Right lobe of liver (tissue), 6 donors: Measurements from ENCODE around the gene GDPD5. TPM values are rescaled to one million over a fixed set of nuclear protein-coding genes. Genes with fewer than 3 reads are reported as not detected.

Experiments
- ATAC-seq, 4 donors: fragments of 200-7000 bp; cut with Tn5 transposase; one replicate each; pipeline ENCODE4 v1.9.1; 2020; ENCODE audit warnings: mild to moderate bottlenecking in 4 of 4, moderate library complexity in 4 of 4
- DNase-seq, 3 donors: peaks; one replicate each; pipeline ENCODE4 v3.0.0-alpha.2; 2020
- H3K27ac ChIP-seq, 3 donors: fragments of 200-600 bp; one replicate each; pipeline ENCODE4 v1.8.0; 2022
- H3K27me3 ChIP-seq, 2 donors: fragments of 200-600 bp; one replicate each; pipeline ENCODE4 v1.8.0; 2022
- H3K36me3 ChIP-seq, 4 donors: fragments of 200-600 bp; sonication (generic) in 1 of 4; one replicate each; pipeline versions ENCODE4 v1.5.1 to v1.8.0; 2017 to 2022; ENCODE audit warnings: control low read depth in 1 of 4
- H3K4me1 ChIP-seq, 4 donors: fragments of 200-600 bp; sonication (generic) in 1 of 4; one replicate each; pipeline versions ENCODE4 v1.5.1 to v1.8.0; 2017 to 2022; ENCODE audit warnings: control low read depth in 1 of 4
- H3K4me3 ChIP-seq, 3 donors: fragments of 200-600 bp; one replicate each; pipeline ENCODE4 v1.8.0; 2022
- H3K9me3 ChIP-seq, 4 donors: fragments of 200-600 bp; sonication (generic) in 1 of 4; one replicate each; pipeline versions ENCODE4 v1.5.1 to v1.8.0; 2017 to 2022; ENCODE audit warnings: control low read depth in 1 of 4
- POLR2A ChIP-seq: fragments of 450-650 bp; IDR thresholded peaks from one replicate; pipeline ENCODE4 v1.6.1; 2017; ENCODE audit warnings: antibody characterized with exemption, mild to moderate bottlenecking
- WGBS: methylation state at CpG from one replicate; pipeline ENCODE4 v1.1.6; 2018; ENCODE audit warnings: low coverage, low lambda C conversion rate; ENCODE audit not compliant: insufficient coverage; ENCODE audit errors: missing lambda C conversion rate; 5-methylcytosine and 5-hydroxymethylcytosine counted together
- intact Hi-C, 2 donors: fragments of 100-400 bp; cut with DNase I; formaldehyde crosslinking; loops; one replicate each; pipeline versions ENCODE4 v1.11.2 to v1.14.1; 2022
- total RNA-seq, 6 experiments: library from RNA; depleted of rRNA in 2 of 6; stranded (reverse); fragments of >200 nt in 2 of 6; fragmentation: NEBNext Ultra II Directional in 3 of 6; extraction: Animal tissue kit (Norgen Biotek cat#: 25700) in 3 of 6; gene quantifications; one replicate each; pipeline versions ENCODE4 v1.1.0 to v1.2.4, GENCODE V29; 2016 to 2023
- TF ChIP-seq, protein P1 (sequence below), 4 donors: fragments of 200-600 bp in 3 of 4; fragments of 450-650 bp in 1 of 4; IDR thresholded peaks; one replicate each; pipeline versions ENCODE4 v1.5.1 to v1.8.0; 2016 to 2022; ENCODE audit warnings: antibody characterized with exemption in 4 of 4, mild to moderate bottlenecking in 2 of 4
- donor health status: DM: no; HTN: yes; CAD: no.
- donor health status: DM: no; HTN: no; CAD: no.
- donor health status: DM: no; HTN: no; CAD: no.
- donor health status: DM: no; HTN: yes; CAD: no.
- donor health status: DM: no; HTN: yes; CAD: no.

Gene GDPD5
- total RNA-seq, 6 experiments from 2014 or later, result 2.0 to 10.7 (median 4.1) TPM

DNA sequence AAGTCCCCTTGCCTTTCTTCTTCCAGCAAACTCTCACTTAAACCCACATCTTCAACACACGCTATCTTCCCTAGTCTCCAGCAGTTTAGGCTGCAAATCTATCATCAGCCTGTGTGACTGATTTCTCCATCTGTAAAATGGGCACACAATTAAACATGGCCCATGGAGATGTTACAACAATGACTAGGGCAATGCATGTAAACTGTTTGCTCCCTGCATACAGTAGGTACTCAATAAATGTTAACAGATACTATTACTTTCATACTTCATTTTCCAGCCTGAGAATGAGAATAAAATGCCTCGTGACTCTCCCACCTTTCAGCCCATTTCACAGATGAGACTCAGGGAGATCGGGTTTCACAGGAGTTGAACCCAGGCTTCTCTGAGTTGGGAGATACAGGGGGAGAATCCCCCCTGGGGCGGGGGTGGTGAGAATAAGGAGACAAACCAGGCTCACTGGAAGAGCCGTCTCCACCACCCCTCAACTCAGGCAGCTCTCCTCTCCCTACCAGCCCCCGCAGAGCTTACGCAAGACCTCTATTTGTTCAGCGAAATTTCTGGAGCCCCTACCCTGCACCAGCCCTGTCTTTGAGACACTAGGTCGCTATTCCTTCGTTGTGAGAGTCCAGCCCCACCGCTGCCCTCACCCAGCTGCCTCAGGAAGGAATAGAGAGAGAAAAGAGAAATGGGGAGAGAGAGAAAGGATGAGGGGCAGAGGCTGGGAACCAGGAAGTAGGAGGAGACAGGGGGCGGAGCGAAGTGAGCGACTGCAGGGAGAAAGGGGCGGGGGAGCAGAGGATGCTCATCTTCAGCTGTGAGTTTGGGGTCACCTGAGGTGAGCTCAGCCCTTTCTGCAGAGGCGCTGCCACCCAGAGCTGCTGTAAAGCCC is 50.6 kb downstream of the GDPD5 start:
- TF ChIP-seq, protein P1, sequence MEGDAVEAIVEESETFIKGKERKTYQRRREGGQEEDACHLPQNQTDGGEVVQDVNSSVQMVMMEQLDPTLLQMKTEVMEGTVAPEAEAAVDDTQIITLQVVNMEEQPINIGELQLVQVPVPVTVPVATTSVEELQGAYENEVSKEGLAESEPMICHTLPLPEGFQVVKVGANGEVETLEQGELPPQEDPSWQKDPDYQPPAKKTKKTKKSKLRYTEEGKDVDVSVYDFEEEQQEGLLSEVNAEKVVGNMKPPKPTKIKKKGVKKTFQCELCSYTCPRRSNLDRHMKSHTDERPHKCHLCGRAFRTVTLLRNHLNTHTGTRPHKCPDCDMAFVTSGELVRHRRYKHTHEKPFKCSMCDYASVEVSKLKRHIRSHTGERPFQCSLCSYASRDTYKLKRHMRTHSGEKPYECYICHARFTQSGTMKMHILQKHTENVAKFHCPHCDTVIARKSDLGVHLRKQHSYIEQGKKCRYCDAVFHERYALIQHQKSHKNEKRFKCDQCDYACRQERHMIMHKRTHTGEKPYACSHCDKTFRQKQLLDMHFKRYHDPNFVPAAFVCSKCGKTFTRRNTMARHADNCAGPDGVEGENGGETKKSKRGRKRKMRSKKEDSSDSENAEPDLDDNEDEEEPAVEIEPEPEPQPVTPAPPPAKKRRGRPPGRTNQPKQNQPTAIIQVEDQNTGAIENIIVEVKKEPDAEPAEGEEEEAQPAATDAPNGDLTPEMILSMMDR (IDR thresholded peaks at IDR 0.05), result no peak
- TF ChIP-seq POLR2A, result no peak
- DNase-seq (peak in 2 of 3 donors; percentile 29 to 49), ATAC-seq (peak; percentile 13 to 51 (median 44))
- H3K9me3 ChIP-seq, result no peaks in the 10 kb centered on the region
- peaks cover 0 to 3% (median 0%) of the 10 kb centered on the region in 4 donors for H3K4me1 ChIP-seq
- H3K27me3 ChIP-seq, result no peaks in the 10 kb centered on the region
- no peak overlapping the region for H3K4me3 ChIP-seq
- peak overlapping the region in 1 of 3 donors; percentile 29 for H3K27ac ChIP-seq
- WGBS, result 29% methylated on average over 14 of the region's 16 CpGs
- no peaks in the 10 kb centered on the region for H3K36me3 ChIP-seq
- intact Hi-C loops, result no loop called here

GRCh38 chr11:75474240-75474639 is 51.5 kb downstream of the GDPD5 start:
- Histone ChIP-seq H3K36me3 (no peaks in the 10 kb centered on the region), H3K27ac (no peak overlapping the region), H3K4me1 (peaks cover 0 to 3% (median 0%) of the 10 kb centered on the region in 4 donors), H3K4me3 (no peak overlapping the region), H3K27me3 (no peaks in the 10 kb centered on the region), H3K9me3 (no peaks in the 10 kb centered on the region)
- TF ChIP-seq POLR2A, result no peak
- TF ChIP-seq, protein P1 (IDR thresholded peaks at IDR 0.05), result no peak
- intact Hi-C loops, result no loop called here
- 33% methylated on average over 1 of the region's 1 CpG for WGBS
- ATAC-seq (peak in 2 of 4 donors; percentile 12 to 31), DNase-seq (no peak)

DNA sequence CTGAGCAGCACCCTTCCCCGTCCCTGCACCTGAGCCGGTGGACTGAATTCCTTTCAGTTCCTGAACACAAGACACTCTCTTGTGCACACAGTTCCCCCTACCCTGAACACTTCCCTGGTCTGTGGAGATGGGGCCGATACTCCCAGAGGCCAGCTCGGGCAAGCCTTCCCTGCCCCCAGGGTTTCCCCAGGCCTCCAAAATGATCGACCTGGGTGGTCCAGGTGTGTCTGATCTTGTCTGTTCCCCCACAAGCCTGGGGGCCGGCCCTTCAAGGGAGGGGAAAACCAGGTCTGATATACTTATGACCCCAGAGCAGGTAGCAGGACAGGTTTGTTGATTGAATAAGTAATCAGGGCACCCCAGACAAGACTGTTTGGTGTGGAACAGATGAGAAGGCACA is 52.1 kb downstream of the GDPD5 start:
- Histone ChIP-seq H3K36me3 (no peaks in the 10 kb centered on the region), H3K27me3 (no peaks in the 10 kb centered on the region), H3K4me3 (no peak overlapping the region), H3K9me3 (no peaks in the 10 kb centered on the region), H3K27ac (no peak overlapping the region), H3K4me1 (peaks cover 0 to 3% (median 0%) of the 10 kb centered on the region in 4 donors)
- ATAC-seq (no peak), DNase-seq (peak in 1 of 3 donors; percentile 37)
- TF ChIP-seq POLR2A, result no peak
- TF ChIP-seq, protein P1 (IDR thresholded peaks at IDR 0.05), result no peak
- intact Hi-C loops, result no loop called here
- 62% methylated on average over 2 of the region's 6 CpGs for WGBS

GRCh38 chr11:75472081-75472732 is 53.5 kb downstream of the GDPD5 start:
- TF ChIP-seq, protein P1 (IDR thresholded peaks at IDR 0.05), result no peak
- no peak for TF ChIP-seq POLR2A
- DNase-seq, result peak in 1 of 3 donors; percentile 41
- Histone ChIP-seq H3K4me1 (peaks cover 0 to 3% (median 0%) of the 10 kb centered on the region in 4 donors), H3K4me3 (no peak overlapping the region), H3K27me3 (no peaks in the 10 kb centered on the region), H3K36me3 (no peaks in the 10 kb centered on the region), H3K9me3 (no peaks in the 10 kb centered on the region), H3K27ac (no peak overlapping the region)
- intact Hi-C loops, result no loop called here
- WGBS, result 88% methylated on average over 1 of the region's 5 CpGs
- ATAC-seq, result no peak
